Activated T-helper 1 cell treated with anti-CD3 and anti-CD28 coated beads, Interleukin-2, amount 50 U/mL, for 16 hours (primary cell): ENCODE results near the gene MAPKBP1.

ENCODE experiments used
- DNase-seq, 2 donors: peaks; one replicate each; pipeline ENCODE4 v3.0.0-alpha.2; 2020; ENCODE audit warnings: low read depth in 1 of 2, low spot score in 1 of 2

MAPKBP1 gene

DNA sequence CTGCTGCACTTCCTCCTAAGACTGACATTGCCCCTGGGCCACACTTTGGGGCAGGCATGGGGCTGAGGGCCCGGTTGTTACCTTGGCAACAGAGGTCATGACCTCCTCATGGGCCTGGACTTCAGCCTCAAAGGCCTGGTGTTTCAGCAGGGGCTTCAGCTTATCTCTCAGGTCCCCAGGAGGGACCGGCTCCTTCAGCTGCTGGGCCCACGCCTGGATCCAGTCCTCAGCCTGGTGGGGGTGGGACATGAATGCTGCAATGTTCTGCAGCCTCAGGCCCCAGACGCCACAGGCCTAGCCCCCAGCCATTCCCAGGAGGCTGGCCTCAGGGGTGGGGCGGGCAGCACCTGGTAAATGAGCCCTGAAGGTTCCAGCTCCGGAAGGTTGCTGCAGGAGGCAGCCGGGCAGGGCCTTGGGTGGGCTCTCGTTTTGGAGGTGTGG is 92.0 kb downstream of the MAPKBP1 start:
- no peak for DNase-seq

DNA sequence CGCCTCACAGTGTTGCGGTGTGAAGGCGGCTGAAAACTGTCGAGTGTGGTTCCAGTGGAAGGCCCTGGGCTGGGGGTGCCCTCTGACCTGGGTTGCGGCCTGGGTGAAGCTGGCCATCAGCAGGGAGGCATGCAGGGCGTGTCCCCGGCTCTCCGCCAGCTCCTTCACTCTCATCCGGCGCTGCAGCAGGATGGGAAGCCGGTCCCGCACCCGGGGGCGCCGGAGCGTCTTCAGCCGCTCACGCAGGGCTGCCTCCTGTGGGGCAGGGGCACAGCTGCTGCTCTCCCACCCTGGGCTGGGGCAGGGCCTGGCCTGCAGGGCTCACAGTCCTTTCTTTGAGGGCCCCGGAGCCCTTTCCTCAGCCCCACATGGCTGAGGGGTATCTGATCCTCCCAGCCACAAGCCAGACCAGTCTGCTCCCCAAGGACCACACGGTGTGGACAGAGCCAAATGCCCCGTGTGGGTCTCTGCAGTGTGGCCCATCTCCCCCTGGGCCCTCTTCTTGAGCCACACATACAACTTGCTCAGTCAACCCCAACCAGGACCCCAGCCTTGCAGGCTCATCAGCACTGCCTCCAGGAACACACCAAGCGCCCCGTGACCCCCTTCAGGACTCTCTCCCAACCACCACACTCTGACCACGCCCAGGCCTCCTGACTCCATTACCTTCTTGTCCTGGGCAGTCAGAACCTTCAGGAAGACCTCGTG is 92.7 kb downstream of the MAPKBP1 start:
- no peak for DNase-seq

DNA sequence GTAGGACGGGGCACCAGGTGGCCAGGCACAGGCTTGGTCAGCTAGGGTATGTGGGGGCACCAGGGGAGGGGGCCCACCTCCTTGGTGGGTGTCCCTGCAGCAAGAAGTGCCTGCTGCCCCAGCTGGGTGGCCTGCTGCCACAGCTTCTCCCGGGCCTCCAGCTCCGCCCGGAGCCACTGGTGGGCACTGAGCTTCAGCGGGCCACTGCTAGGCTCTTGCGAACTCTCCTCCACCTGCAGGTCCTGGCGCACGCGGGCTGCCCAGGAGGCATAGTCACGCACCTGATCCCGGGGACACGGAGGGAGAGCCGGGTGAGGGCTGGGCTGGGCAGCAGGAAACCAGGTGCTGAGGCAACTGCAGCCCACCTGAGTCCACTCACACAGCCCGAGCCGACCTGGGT is 94.0 kb downstream of the MAPKBP1 start:
- DNase-seq: no peak

DNA sequence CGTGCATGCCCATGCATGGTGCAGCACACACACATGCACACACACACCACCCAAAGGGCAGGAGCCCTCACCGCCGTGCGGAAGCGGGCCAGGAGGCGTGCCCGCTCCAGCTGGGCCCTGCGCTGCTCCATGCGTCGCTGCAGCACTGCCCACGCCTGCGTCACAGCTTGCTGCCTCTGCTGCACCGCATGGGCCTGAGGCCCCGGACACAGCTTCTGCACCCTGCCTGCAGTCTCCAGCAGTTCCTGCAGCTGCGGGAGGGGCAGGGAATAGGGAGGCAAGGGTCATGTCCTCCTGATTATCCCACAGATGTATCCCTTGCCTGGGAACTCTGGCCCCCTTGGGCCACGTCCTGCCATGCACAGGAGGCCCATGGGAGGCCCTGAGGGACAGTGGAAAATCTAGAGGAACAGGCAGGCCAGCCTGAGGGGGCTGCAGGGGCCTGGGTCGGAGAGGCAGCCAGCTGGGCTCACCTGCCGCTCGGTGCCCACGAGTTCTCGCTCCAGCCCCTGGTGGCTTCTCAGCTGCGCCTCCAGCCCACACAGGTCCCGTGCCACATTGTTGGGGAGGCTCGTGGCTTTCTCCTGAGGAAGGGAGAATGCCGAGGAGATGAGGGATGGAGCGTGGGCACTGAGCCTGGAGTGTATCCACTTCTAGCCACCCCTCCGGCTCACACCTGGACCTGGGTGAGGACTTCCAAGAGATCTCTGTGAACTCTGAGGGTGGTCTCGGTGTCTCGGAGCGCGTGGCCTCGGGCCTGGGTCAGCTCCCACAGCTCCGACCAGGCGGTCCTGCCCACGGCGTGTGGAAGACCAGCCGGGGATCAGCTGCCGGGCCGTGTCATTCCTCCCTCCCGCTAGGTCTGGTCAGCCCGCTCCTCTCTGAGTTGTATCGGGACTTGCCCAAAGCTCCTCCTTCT is 95.7 kb downstream of the MAPKBP1 start:
- no peak for DNase-seq

DNA sequence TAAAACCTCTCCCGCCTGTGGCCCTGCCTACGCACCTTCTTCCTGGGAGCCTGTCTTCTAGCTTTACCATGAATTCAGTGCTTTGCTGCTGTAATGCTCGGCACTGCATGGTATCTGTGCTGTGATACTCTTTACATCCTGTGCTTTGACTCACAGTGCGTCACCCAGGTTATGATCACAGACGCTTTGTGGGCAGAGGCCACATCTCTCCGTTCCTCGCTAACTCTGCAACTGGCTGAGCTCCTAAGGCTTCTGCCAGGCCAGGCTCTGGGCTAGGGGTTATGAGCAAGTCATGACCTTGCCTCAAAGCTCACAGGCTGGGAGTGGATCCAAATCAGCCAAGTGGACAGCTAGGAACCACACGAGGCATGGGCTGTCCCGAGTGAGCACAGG is 96.4 kb downstream of the MAPKBP1 start:
- DNase-seq: peak in 1 of 2 donors; percentile 41

DNA sequence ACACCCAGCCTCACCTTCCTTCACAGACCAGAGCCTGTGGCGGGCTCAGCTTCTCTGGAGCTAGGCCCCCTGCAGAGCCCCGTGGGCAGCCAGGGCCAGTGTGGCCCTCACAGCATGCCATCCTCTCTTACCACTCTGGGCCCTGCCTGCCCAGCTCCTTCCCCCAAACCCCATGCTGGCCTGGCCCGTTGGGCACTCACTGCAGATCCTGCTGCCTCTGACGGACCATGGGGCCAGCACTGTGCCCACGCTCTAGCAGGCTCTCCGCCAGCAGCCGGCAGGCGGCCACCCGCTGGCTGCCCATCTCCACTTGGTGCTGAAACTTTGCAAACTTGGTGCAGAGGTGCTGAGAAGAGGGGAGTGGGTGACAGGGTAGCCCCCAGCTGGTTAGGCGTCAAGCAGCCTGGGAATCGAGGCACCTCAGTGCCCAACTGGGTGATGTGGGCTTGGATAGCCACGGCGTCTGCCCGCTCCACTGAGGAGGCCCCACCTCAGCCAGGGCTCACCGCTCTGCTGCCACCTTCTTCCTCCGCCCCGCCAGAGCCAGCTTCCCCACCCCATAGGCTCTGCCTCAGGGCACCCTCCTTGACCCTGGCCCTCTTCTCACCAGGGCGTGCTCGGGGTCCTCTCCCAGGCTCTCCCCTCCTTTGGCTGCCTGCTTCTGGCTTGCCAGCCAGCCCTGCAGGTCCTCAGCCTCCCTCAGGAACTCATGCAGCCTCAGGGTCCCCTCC is 97.1 kb downstream of the MAPKBP1 start:
- DNase-seq: no peak

DNA sequence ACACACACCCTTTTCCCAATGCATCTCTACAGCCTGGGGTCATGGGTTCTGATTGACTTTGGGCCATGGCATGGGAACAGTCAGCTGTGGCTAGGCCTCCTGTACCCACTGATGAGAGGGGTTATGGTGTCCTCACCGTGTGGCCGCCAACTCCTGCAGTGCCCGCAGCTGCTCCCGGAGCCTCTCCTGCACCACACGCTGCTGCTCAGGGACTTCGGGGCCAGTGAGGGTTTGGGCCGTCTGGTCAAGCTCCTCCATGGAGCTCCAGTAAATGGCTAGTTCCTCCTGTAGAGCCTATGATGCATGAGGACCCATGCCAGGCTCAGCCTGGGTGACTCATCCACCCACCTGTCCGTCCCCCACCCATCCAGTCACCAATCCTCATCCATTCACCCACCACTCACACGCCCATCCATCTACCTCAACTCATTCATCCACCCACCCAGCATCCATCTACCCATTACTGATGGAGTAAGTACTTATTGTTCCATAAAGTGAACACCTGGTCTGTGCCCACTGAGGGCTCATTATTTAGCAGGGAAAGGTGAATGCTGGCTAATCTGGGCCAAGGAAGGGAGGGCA is 98.0 kb downstream of the MAPKBP1 start:
- no peak for DNase-seq

DNA sequence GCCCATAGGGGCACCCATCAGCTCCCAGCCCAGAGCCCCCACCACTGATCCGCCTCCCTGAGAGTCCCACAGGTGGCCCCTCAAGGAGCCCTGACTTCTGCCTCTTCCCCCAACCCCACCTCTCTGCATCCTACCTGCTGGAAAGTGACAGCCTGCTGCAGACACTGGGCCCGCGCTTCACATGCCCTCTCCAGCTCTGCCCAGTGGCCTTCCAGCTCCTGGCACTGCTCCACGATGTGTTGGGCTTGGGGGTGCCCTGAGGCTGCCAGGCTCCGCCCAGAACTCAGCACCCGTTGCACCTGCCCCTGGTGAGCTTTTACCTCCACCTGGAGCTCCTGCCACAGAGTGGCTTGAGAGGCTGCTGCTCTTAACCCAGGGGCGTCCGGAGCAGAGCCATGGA is 99.4 kb downstream of the MAPKBP1 start:
- DNase-seq: no peak

DNA sequence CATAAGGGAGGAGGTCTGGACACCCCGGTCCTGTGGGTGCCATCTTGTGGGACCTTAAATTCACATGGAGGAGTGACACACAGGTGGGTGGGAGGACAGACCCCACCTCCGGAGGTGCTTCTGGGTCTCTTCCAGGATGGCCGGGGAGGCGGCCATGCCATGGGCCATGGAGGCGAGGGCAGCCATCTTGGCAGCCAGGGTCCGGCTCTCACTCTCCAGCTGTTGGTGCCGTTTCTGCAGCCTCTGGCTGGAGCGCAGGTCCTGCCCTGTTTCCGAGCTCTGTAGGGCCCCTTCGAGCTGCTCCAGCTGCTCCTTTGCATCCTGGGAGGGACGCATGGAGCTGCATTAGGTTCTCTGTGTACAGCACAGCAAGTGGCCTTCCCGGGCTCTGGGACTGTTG is 100.5 kb downstream of the MAPKBP1 start:
- DNase-seq: no peak

DNA sequence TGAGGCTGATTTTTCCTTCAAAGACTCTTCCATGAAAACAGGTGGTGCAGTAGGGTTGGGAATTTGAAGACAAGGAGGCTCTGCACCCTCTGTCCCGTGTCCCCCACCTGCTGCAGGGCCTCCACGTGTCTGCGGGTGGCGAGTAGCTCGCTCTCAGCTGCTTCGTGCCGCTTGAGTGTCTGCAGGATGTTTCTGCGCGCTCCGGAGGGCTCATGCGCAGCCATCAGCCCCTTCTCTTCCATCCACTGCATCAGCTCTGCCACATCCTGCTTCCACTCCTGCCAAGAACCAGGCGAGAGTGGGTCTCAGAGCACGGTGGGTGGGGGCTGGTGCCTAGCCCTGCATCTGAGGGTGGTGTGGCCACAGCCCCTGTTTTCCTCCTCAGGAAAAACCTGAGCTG is 101.7 kb downstream of the MAPKBP1 start:
- DNase-seq: no peak

DNA sequence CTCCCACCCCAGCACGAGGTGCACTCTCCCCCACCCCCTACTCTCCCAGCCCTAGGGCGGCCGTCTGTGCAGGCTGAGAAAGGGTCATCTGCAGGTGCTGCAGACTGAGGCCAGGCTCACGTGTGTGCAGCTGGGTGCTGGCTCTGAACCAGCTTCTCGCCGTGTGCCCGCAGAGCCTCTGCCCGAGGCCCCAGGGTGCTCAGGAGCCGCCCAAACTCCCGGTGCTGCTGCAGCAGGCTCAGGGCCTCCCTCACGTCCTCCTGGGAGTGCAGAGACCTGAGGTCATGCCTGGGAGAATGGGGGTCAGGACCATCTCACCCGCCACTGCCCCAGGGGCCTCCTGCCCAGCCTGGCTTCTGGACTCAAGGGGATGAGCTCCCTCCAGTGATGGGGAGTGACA is 102.4 kb downstream of the MAPKBP1 start:
- DNase-seq: no peak
